Stimulated activated naive CD8-positive, alpha-beta T cell treated with anti-CD3 and anti-CD28 coated beads, Interleukin-15, amount 100 ng/mL, for 72 hours (primary cell): ENCODE results near the gene CHD2.

Experiments
- ATAC-seq: fragments of 150-1000 bp; cut with Tn5 transposase; 2 replicates; pipeline ENCODE4 v1.10.0; 2021; ENCODE audit warnings: mild to moderate bottlenecking, moderate library complexity
- DNase-seq, 2 donors: peaks; one replicate each; pipeline ENCODE4 v3.0.0; 2021 to 2022
- H3K27ac Mint-ChIP-seq, 2 donors: one replicate each; pipeline ENCODE4 v1.8.0; 2022; ENCODE audit warnings: mild to moderate bottlenecking in 2 of 2, mixed read lengths in 2 of 2, moderate library complexity in 2 of 2
- H3K27me3 Mint-ChIP-seq: one replicate; pipeline ENCODE4 v1.8.0; 2022; ENCODE audit warnings: mixed read lengths
- H3K4me1 Mint-ChIP-seq: one replicate; pipeline ENCODE4 v1.8.0; 2022; ENCODE audit warnings: mild to moderate bottlenecking, mixed read lengths
- H3K4me3 Mint-ChIP-seq, 2 donors: one replicate each; pipeline ENCODE4 v1.8.0; 2022; ENCODE audit warnings: mild to moderate bottlenecking in 2 of 2, mixed read lengths in 2 of 2, moderate library complexity in 1 of 2
- H3K9me3 Mint-ChIP-seq, 2 donors: one replicate each; pipeline ENCODE4 v1.8.0; 2022; ENCODE audit warnings: mixed read lengths in 2 of 2

CHD2 gene

DNA sequence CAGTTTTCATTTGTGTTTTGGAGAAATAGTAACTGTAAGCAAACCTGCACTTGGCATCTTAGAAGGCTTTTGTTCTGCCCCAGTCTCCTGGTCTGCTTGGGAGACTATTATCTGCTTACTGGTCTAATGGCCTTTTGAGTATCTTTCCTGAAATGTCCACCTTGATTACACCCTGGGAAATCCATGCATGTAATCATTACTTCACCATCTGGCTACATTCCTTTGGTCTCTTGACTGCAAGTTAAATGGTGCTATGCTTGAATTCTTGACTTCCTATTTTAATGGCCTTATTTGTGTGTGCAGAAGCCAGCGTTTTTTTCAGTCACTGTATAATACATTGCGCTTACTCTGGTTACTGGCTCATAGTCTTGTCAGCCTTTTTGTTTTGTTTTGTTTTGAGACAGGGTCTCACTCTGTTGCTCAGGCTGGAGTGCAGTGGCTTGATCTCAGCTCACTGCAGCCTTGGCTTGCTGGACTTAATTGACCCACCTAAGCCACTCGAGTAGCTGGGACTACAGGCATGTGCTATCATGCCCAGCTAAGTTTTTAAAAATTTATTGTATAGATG is 30.0 kb downstream of the CHD2 start:
- Mint-ChIP-seq H3K4me1 (peaks cover 56% of the 10 kb centered on the region), H3K27ac (peak overlapping the region in 1 of 2 donors; percentile 34), H3K9me3 (no peaks in the 10 kb centered on the region), H3K27me3 (no peaks in the 10 kb centered on the region), H3K4me3 (no peak overlapping the region)
- DNase-seq = no peak
- ATAC-seq = no peak

- H3K4me1 Mint-ChIP-seq = peaks cover 57% of the 10 kb centered on the region
- no peak for DNase-seq
- peak overlapping the region; percentile 52 to 72 for H3K27ac Mint-ChIP-seq
- no peak for ATAC-seq
- H3K27me3 Mint-ChIP-seq = no peaks in the 10 kb centered on the region
- H3K9me3 Mint-ChIP-seq = no peaks in the 10 kb centered on the region
- no peak overlapping the region for H3K4me3 Mint-ChIP-seq
These were observed 30.7 kb downstream of the CHD2 start for GRCh38 chr15:92930776-92931175.

DNA sequence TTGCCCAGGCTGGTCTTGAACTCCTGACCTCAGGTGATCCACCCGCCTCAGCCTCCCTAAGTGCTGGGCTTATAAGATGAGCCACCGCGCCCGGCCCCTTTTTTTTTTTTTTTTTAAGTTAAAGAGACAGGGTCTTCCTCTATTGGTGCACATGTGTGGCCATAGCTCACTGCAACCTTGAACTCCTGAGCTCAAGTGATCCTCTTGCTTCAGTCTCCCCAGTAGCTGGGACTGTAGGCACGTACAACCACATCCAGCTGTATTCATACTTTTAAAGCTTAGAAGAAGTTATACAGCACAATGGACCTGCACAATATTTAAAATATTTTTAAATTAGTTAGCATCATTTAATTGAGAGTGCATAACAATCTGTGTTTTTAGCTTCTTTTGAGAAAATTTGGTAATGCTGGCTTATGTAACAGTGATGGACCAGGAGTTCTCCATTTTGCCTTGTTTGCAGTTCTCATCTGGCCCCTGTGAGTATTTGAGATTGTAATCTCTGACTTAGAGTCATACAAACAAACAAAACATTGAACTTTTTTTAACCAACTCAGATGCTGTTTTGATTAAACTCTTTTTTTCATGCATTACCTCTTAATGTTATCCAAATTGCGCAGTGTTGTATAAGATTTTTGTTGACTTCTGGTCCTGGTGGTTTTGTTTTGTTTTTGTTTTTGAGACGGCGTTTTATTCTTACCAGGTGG is 33.0 kb downstream of the CHD2 start:
- peaks cover 48% of the 10 kb centered on the region for H3K4me1 Mint-ChIP-seq
- no peaks in the 10 kb centered on the region for H3K27me3 Mint-ChIP-seq
- DNase-seq (no peak), ATAC-seq (no peak)
- peak overlapping the region in 1 of 2 donors; percentile 42 for H3K27ac Mint-ChIP-seq
- no peak overlapping the region for H3K4me3 Mint-ChIP-seq
- H3K9me3 Mint-ChIP-seq = no peaks in the 10 kb centered on the region

DNA sequence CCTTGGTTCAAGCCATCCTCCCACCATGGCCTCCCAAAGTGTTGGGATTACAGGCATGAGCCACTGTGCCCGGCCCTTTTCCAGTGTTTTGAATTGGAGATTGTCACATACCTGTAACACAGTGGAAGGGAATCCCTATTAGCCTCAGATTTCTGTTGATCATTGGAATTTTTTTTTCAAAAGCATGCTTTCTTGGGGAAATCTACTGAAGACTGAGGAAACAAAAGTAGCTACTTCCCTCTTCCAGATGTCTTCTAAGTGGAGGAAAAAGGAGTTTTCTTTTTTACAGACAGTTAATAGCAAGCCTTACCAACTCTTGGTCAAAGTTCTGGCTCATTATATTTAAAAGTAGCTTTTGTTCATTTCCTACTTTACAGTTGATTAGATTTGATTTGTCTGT is 33.7 kb downstream of the CHD2 start:
- no peak overlapping the region for H3K27ac Mint-ChIP-seq
- H3K4me3 Mint-ChIP-seq = no peak overlapping the region
- peaks cover 45% of the 10 kb centered on the region for H3K4me1 Mint-ChIP-seq

GRCh38 chr15:92934716-92935115 is 34.6 kb downstream of the CHD2 start:
- DNase-seq (no peak), ATAC-seq (no peak)
- peak overlapping the region; percentile 69 to 93 for H3K27ac Mint-ChIP-seq
- H3K9me3 Mint-ChIP-seq = no peaks in the 10 kb centered on the region
- peaks cover 50% of the 10 kb centered on the region for H3K4me1 Mint-ChIP-seq
- H3K4me3 Mint-ChIP-seq = no peak overlapping the region
- H3K27me3 Mint-ChIP-seq = no peaks in the 10 kb centered on the region

More for the DNA sequence above, 33.7 kb downstream of the CHD2 start:
- ATAC-seq (no peak), DNase-seq (no peak)
- H3K27me3 Mint-ChIP-seq = no peaks in the 10 kb centered on the region
- no peaks in the 10 kb centered on the region for H3K9me3 Mint-ChIP-seq

- Mint-ChIP-seq H3K9me3 (no peaks in the 10 kb centered on the region), H3K27me3 (no peaks in the 10 kb centered on the region), H3K4me3 (no peak overlapping the region), H3K27ac (peak overlapping the region in 1 of 2 donors; percentile 30), H3K4me1 (peaks cover 41% of the 10 kb centered on the region)
- DNase-seq (no peak), ATAC-seq (no peak)
These were observed 36.0 kb downstream of the CHD2 start for GRCh38 chr15:92936138-92936537.

- no peak overlapping the region for H3K4me3 Mint-ChIP-seq
- DNase-seq (no peak), ATAC-seq (no peak)
- H3K9me3 Mint-ChIP-seq = no peaks in the 10 kb centered on the region
- H3K27me3 Mint-ChIP-seq = no peaks in the 10 kb centered on the region
- H3K27ac Mint-ChIP-seq = peak overlapping the region in 1 of 2 donors; percentile 73
- peaks cover 41% of the 10 kb centered on the region for H3K4me1 Mint-ChIP-seq
These were observed 36.6 kb downstream of the CHD2 start for GRCh38 chr15:92936693-92937092.

DNA sequence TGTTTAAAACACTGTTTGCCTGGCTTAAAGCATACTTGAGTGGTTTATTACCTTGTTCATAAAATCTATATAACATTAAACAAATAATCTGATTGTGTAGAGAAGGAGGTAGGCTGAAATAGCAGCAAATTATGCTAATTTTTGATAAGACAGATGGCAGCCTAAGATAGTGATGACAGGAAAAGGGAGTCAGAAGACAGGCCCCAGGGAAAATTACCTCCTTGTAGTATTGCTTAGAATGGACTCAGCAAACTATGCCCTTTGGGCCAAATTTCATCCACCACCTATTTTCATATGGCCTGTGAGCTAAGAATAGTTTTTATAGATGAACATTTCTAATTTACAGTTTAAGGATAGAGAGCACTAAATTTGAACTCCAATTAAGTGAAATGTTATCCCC is 37.8 kb downstream of the CHD2 start:
- peaks cover 41% of the 10 kb centered on the region for H3K4me1 Mint-ChIP-seq
- DNase-seq (no peak), ATAC-seq (no peak)
- no peaks in the 10 kb centered on the region for H3K27me3 Mint-ChIP-seq
- H3K4me3 Mint-ChIP-seq = no peak overlapping the region
- H3K9me3 Mint-ChIP-seq = no peaks in the 10 kb centered on the region
- H3K27ac Mint-ChIP-seq = no peak overlapping the region

DNA sequence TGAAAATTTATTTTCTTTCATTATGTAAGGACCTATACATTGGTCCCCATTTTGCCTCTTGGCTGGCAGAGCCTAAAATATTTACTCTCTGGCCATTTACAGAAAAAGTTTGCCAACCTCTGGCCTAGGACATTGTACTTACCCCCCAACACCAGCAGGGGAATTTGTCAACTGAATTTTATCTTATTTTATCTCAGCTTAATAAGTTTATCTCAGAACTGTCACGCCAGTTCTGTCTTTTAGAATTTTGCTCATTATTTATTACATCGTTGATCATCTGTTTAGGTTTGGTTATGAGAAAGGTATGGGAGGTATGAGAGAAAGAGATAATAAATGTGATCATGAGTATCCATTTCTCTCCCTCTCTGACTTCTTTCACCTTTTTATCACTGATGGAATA is 38.3 kb downstream of the CHD2 start:
- DNase-seq (no peak), ATAC-seq (no peak)
- no peak overlapping the region for H3K4me3 Mint-ChIP-seq
- H3K27me3 Mint-ChIP-seq = no peaks in the 10 kb centered on the region
- peaks cover 39% of the 10 kb centered on the region for H3K4me1 Mint-ChIP-seq
- H3K9me3 Mint-ChIP-seq = no peaks in the 10 kb centered on the region
- peak overlapping the region in 1 of 2 donors; percentile 52 for H3K27ac Mint-ChIP-seq

DNA sequence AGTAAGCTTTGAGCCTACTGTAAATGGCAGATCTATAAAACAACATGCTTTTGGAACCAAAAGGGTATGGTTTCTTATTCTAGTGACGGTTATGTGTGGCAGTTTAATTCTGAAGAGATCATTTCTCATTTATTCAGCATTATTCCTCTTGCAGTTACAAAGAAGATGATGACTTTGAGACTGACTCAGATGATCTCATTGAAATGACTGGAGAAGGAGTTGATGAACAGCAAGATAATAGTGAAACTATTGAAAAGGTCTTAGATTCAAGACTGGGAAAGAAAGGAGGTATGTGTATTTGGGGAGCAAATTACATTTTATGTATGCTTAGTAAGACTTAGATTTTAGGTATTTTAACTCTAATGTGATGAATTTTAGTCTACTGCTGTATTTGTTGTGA is 41.5 kb downstream of the CHD2 start:
- H3K27ac Mint-ChIP-seq = no peak overlapping the region
- H3K9me3 Mint-ChIP-seq = peaks cover 11 to 15% of the 10 kb centered on the region in 2 donors
- H3K4me1 Mint-ChIP-seq = peaks cover 12% of the 10 kb centered on the region
- H3K4me3 Mint-ChIP-seq = no peak overlapping the region
- H3K27me3 Mint-ChIP-seq = no peaks in the 10 kb centered on the region
- DNase-seq (no peak), ATAC-seq (no peak)

DNA sequence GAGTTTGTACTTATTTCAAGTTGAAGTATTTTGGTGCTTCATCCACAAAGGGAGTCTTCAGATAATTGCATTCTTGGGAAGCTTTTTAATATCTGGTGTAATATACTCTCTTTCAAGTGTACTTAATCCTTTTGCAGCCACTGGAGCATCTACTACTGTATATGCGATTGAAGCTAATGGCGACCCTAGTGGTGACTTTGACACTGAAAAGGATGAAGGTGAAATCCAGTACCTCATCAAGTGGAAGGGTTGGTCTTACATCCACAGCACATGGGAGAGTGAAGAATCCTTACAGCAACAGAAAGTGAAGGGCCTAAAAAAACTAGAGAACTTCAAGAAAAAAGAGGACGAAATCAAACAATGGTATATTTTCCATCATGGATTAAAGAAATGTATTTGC is 42.6 kb downstream of the CHD2 start:
- Mint-ChIP-seq H3K4me3 (no peak overlapping the region), H3K4me1 (peaks cover 6% of the 10 kb centered on the region), H3K27me3 (no peaks in the 10 kb centered on the region), H3K9me3 (peaks cover 21 to 25% of the 10 kb centered on the region in 2 donors), H3K27ac (no peak overlapping the region)
- DNase-seq (no peak), ATAC-seq (no peak)

GRCh38 chr15:92943581-92943980 is 43.5 kb downstream of the CHD2 start:
- no peak for ATAC-seq
- no peak overlapping the region for H3K27ac Mint-ChIP-seq

DNA sequence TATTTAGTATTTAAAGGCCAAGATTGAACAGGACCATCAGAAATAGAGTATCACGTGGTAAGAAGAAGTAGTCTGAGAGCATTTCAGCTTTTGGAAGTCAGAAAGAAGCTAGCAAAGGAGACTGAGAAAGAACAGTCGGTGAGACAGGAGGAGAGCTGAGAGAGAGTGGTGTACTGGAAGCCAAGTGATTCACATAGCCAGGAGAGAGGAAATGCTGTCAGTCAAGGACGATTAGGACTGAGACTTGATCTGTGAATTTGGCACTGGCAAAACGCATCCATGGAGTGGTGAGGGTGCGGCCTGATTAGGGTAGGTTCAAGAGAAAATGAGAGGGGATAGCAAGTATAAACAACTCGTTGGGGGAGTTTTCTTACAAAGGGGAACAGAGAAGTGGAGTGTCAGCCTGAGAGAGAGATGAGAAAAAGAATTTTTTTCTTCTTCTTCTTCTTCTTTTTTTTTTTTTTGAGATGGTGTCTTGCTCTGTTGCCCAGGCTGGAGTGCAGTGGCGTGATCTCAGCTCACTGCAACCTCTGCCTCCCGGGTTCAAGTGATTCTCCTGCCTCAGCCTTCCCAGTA is 44.9 kb downstream of the CHD2 start:
- peaks cover 36 to 40% of the 10 kb centered on the region in 2 donors for H3K9me3 Mint-ChIP-seq

More at GRCh38 chr15:92943581-92943980, 43.5 kb downstream of the CHD2 start:
- Mint-ChIP-seq H3K27me3 (no peaks in the 10 kb centered on the region), H3K9me3 (peaks cover 29 to 32% of the 10 kb centered on the region in 2 donors), H3K4me3 (no peak overlapping the region), H3K4me1 (peaks cover 5% of the 10 kb centered on the region)
- no peak for DNase-seq

GRCh38 chr15:92947071-92947730 is 47.1 kb downstream of the CHD2 start:
- ATAC-seq (no peak), DNase-seq (no peak)
- Mint-ChIP-seq H3K27me3 (no peaks in the 10 kb centered on the region), H3K4me1 (no peaks in the 10 kb centered on the region), H3K9me3 (peaks cover 36 to 40% of the 10 kb centered on the region in 2 donors), H3K4me3 (no peak overlapping the region), H3K27ac (peak overlapping the region; percentile 27 to 51)

More for the DNA sequence above, 44.9 kb downstream of the CHD2 start:
- DNase-seq (no peak), ATAC-seq (no peak)
- Mint-ChIP-seq H3K27ac (peak overlapping the region in 1 of 2 donors; percentile 34), H3K27me3 (no peaks in the 10 kb centered on the region), H3K4me3 (no peak overlapping the region), H3K4me1 (no peaks in the 10 kb centered on the region)

- DNase-seq (no peak), ATAC-seq (no peak)
- no peaks in the 10 kb centered on the region for H3K4me1 Mint-ChIP-seq
- peak overlapping the region; percentile 83 to 93 for H3K27ac Mint-ChIP-seq
- H3K4me3 Mint-ChIP-seq = no peak overlapping the region
- no peaks in the 10 kb centered on the region for H3K27me3 Mint-ChIP-seq
- peaks cover 31 to 32% of the 10 kb centered on the region in 2 donors for H3K9me3 Mint-ChIP-seq
These were observed 49.6 kb downstream of the CHD2 start for GRCh38 chr15:92949604-92950249.
